ENCODE data around the gene DCDC1.

DNA sequence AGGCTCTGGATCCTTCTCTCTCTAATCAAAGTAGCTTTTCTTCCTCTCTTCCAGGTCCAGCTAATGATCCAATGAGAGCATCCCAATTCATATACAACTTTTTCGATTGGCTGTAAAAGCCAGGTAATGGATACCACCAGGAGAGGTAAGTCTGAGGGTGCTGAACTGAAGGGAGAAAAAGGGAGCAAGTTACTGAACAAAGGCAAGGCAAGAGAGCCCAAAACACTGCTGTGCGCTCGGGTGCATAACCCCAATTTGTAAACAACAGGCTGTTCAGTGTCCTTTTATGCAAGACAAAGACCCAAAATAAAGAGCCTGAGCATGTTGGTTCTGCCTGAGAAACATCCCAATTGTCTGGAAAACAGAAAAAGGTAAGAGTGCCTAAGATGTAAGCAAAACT, 260.1 kb downstream of the DCDC1 start:
- TF ChIP-seq, protein P1, sequence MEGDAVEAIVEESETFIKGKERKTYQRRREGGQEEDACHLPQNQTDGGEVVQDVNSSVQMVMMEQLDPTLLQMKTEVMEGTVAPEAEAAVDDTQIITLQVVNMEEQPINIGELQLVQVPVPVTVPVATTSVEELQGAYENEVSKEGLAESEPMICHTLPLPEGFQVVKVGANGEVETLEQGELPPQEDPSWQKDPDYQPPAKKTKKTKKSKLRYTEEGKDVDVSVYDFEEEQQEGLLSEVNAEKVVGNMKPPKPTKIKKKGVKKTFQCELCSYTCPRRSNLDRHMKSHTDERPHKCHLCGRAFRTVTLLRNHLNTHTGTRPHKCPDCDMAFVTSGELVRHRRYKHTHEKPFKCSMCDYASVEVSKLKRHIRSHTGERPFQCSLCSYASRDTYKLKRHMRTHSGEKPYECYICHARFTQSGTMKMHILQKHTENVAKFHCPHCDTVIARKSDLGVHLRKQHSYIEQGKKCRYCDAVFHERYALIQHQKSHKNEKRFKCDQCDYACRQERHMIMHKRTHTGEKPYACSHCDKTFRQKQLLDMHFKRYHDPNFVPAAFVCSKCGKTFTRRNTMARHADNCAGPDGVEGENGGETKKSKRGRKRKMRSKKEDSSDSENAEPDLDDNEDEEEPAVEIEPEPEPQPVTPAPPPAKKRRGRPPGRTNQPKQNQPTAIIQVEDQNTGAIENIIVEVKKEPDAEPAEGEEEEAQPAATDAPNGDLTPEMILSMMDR (IDR thresholded peaks at IDR 0.05), result no peak
- no peak for TF ChIP-seq EP300 (IDR thresholded peaks at IDR 0.05)
